ENCODE results near the gene PCDHB7. TPM values are rescaled to one million over a fixed set of nuclear protein-coding genes. Genes with fewer than 3 reads are reported as not detected.

PCDHB7 gene
- total RNA-seq = 0.18 and 0.71 TPM in 2 replicates

GRCh38 chr5:141172381-141173204 is at the start of gene PCDHB7:
PCDHB7 (plus strand) TSS chr5:141172644; CDS start chr5:141172836, 192 bp downstream.

GRCh38 chr5:141135030-141135717 is 37.3 kb upstream of the PCDHB7 start, which contains the start of gene PCDHB5:
PCDHB5 (plus strand) TSS chr5:141135206; CDS start chr5:141135435, 229 bp downstream.

GRCh38 chr5:141149812-141150211 is 22.6 kb upstream of the PCDHB7 start, which contains the start of gene PCDHB6:
PCDHB6 (plus strand) TSS chr5:141150057; CDS start chr5:141150258, 201 bp downstream.

GRCh38 chr5:141177577-141178191 is 5.2 kb downstream of the PCDHB7 start, which contains the start of gene PCDHB8:
PCDHB8 (plus strand) TSS chr5:141177790; CDS start chr5:141178035, 245 bp downstream.

GRCh38 chr5:141182248-141182647 is 9.8 kb downstream of the PCDHB7 start, which contains the start of gene PCDHB16:
PCDHB16 (plus strand) TSS chr5:141182387; CDS start chr5:141182560, 173 bp downstream.

GRCh38 chr5:141186897-141187512 is 14.6 kb downstream of the PCDHB7 start, which contains the start of gene PCDHB9:
PCDHB9 (plus strand) TSS chr5:141187161; CDS start chr5:141187319, 158 bp downstream.

GRCh38 chr5:141192110-141192725 is 19.8 kb downstream of the PCDHB7 start, which contains the start of gene PCDHB10:
PCDHB10 (plus strand) TSS chr5:141192353; CDS start chr5:141192553, 200 bp downstream.

GRCh38 chr5:141199359-141200235 is 27.2 kb downstream of the PCDHB7 start, which contains the start of gene PCDHB11:
PCDHB11 (plus strand) TSS chr5:141199627; CDS start chr5:141199775, 148 bp downstream.

GRCh38 chr5:141208478-141208877 is 36.0 kb downstream of the PCDHB7 start, which contains the start of gene PCDHB12:
PCDHB12 (plus strand) TSS chr5:141208719; CDS start chr5:141208908, 189 bp downstream.

GRCh38 chr5:141213656-141214339 is 41.4 kb downstream of the PCDHB7 start, which contains the start of gene PCDHB13:
PCDHB13 (plus strand) TSS chr5:141213919; CDS start chr5:141214124, 205 bp downstream.

GRCh38 chr5:141223112-141223783 is 50.8 kb downstream of the PCDHB7 start, which contains the start of gene PCDHB14:
PCDHB14 (plus strand) TSS chr5:141223343; CDS start chr5:141223506, 163 bp downstream.

Other genes with a start within 250 kb of the PCDHB7 start
- gene PCDHAC1, start 246.3 kb upstream of the PCDHB7 start, total RNA-seq = 0.14 and 0.18 TPM in 2 replicates
- 0.14 and 0.28 TPM in 2 replicates for gene PCDHAC2, start 206.2 kb upstream of the PCDHB7 start, total RNA-seq
- not detected in 2 replicates for gene PCDHB1, start 121.3 kb upstream of the PCDHB7 start, total RNA-seq
- 1.6 and 1.8 TPM in 2 replicates for gene PCDHB2, start 78.0 kb upstream of the PCDHB7 start, total RNA-seq
- gene PCDHB3, start 72.2 kb upstream of the PCDHB7 start, total RNA-seq = 0.55 and 0.57 TPM in 2 replicates
- gene PCDHB4, start 50.8 kb upstream of the PCDHB7 start, total RNA-seq = 0.09 and 0.14 TPM in 2 replicates
- gene PCDHB5, start 37.4 kb upstream of the PCDHB7 start, total RNA-seq = 0.57 and 1.4 TPM in 2 replicates
- under 0.01 and 0.09 TPM in 2 replicates for gene PCDHB6, start 22.6 kb upstream of the PCDHB7 start, total RNA-seq
- 0.09 and 0.43 TPM in 2 replicates for gene PCDHB8, start 5.1 kb downstream of the PCDHB7 start, total RNA-seq
- gene PCDHB16, start 9.7 kb downstream of the PCDHB7 start, total RNA-seq = 0.18 and 0.85 TPM in 2 replicates
- gene PCDHB9, start 14.5 kb downstream of the PCDHB7 start, total RNA-seq = 0.09 and 0.14 TPM in 2 replicates
- 0.28 and 0.71 TPM in 2 replicates for gene PCDHB10, start 19.7 kb downstream of the PCDHB7 start, total RNA-seq
- 0.18 and 0.28 TPM in 2 replicates for gene PCDHB11, start 27.0 kb downstream of the PCDHB7 start, total RNA-seq
- gene PCDHB12, start 36.1 kb downstream of the PCDHB7 start, total RNA-seq = 0.09 and 0.43 TPM in 2 replicates
- 0.28 TPM in 2 replicates for gene PCDHB13, start 41.3 kb downstream of the PCDHB7 start, total RNA-seq
- 0.46 and 0.85 TPM in 2 replicates for gene PCDHB14, start 50.7 kb downstream of the PCDHB7 start, total RNA-seq
- gene PCDHB15, start 72.8 kb downstream of the PCDHB7 start, total RNA-seq = 0.46 and 0.71 TPM in 2 replicates
- 0.14 and 0.18 TPM in 2 replicates for gene SLC25A2, start 131.4 kb downstream of the PCDHB7 start, total RNA-seq
- 75.2 and 97.5 TPM in 2 replicates for gene TAF7, start 148.1 kb downstream of the PCDHB7 start, total RNA-seq
- 1.1 TPM in 2 replicates for gene PCDHGA1, start 157.9 kb downstream of the PCDHB7 start, total RNA-seq
- gene PCDHGA2, start 166.1 kb downstream of the PCDHB7 start, total RNA-seq = 2.7 and 2.8 TPM in 2 replicates
- 0.85 and 1.4 TPM in 2 replicates for gene PCDHGA3, start 171.2 kb downstream of the PCDHB7 start, total RNA-seq
- 2.3 and 3.3 TPM in 2 replicates for gene PCDHGB1, start 177.5 kb downstream of the PCDHB7 start, total RNA-seq
- 3.3 and 4.5 TPM in 2 replicates for gene PCDHGA4, start 182.4 kb downstream of the PCDHB7 start, total RNA-seq
- gene PCDHGB2, start 187.3 kb downstream of the PCDHB7 start, total RNA-seq = 2.4 and 2.7 TPM in 2 replicates
- 1.3 TPM in 2 replicates for gene PCDHGA5, start 191.5 kb downstream of the PCDHB7 start, total RNA-seq
- gene PCDHGB3, start 197.6 kb downstream of the PCDHB7 start, total RNA-seq = 5.3 and 5.4 TPM in 2 replicates
- gene PCDHGA6, start 201.2 kb downstream of the PCDHB7 start, total RNA-seq = 3.0 and 3.2 TPM in 2 replicates
- 4.1 and 4.6 TPM in 2 replicates for gene PCDHGA7, start 210.1 kb downstream of the PCDHB7 start, total RNA-seq
- gene PCDHGB4, start 215.1 kb downstream of the PCDHB7 start, total RNA-seq = 26.9 and 27.5 TPM in 2 replicates
- gene PCDHGA8, start 220.0 kb downstream of the PCDHB7 start, total RNA-seq = 3.0 and 3.3 TPM in 2 replicates
- 15.9 and 19.9 TPM in 2 replicates for gene PCDHGB5, start 225.3 kb downstream of the PCDHB7 start, total RNA-seq
- 2.7 and 3.1 TPM in 2 replicates for gene PCDHGA9, start 230.1 kb downstream of the PCDHB7 start, total RNA-seq
- gene PCDHGB6, start 235.4 kb downstream of the PCDHB7 start, total RNA-seq = 2.7 and 3.1 TPM in 2 replicates
- gene PCDHGA10, start 240.3 kb downstream of the PCDHB7 start, total RNA-seq = 4.3 and 5.4 TPM in 2 replicates
- 6.3 and 6.9 TPM in 2 replicates for gene PCDHGB7, start 245.0 kb downstream of the PCDHB7 start, total RNA-seq
- gene PCDHGA11, start 248.4 kb downstream of the PCDHB7 start, total RNA-seq = 6.4 and 8.5 TPM in 2 replicates